HG03039 (cell line): ENCODE results near the gene PCSK9.

Experiments
- ATAC-seq: cut with Tn5 transposase; IDR thresholded peaks from one replicate; pipeline ENCODE4 v1.9.1; 2021; ENCODE audit warnings: mild to moderate bottlenecking, moderate library complexity; ENCODE audit not compliant: unreplicated experiment

The PCSK9 gene

DNA sequence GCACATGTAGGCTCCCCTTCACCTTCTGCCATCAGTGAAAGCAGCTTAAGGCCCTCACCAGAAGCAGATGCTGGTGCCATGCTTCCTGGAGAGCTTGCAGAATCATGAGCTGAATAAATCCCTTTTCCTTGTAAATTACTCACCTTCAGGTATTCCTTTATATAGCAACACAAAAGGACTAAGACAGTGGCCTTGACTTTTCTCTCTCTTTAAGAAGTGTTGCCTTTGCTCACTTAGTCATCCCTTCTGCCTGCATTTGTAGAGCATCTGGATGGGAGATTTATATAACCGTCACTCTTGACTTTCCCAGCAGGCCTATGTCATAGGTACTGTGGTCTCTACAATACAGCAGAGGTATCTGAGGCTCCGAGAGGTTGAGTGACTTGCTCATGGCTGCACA is 3.7 kb downstream of the PCSK9 start:
- ATAC-seq: no peak

DNA sequence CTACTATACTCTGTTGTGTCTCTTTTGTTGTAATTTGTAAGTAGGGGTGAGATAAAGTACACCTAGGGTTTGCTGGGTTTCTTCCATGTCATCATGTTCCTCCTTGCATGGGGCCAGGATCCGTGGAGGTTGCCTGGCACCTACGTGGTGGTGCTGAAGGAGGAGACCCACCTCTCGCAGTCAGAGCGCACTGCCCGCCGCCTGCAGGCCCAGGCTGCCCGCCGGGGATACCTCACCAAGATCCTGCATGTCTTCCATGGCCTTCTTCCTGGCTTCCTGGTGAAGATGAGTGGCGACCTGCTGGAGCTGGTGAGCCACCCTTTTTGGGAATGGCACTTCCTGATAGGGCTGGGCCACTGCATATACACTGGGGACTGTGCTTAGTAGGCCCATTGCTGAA is 4.4 kb downstream of the PCSK9 start:
- no peak for ATAC-seq

DNA sequence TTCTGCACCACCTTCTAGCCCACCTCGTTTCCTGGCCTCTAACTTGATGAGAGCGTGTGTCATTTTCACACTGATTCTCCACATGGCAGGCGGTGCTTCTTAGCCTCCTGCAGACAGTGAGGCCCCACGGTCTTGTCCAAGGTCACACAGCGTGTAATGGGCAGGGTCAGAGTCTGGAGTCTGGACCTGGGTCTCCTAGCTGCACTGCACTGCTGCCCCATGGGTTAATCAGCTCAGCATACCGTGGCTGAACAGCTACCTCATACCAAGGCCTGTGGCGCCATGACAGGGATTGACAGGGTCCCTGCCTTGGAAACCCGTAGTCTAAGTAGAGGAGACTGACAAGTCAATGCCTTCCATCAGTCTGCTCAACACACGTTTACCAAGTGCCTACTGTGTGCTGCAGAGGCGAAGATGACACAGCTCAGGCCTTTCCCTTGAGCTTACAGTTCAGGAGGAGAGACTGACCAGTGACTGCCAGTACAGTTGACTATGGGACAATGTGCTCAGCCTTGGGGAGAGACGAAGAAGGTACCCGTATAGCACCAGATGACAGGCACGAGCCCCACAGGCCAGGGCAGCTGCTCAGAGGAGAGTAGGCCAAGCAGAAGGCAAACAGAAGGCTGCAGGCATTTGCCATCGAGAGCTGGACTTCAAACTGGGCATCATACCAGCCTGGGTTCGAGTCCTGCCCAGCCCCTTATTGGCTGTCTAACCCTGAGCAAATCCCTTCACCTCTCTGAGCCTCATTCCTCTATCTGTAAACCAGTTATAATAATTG is 5.5 kb downstream of the PCSK9 start:
- ATAC-seq: no peak

DNA sequence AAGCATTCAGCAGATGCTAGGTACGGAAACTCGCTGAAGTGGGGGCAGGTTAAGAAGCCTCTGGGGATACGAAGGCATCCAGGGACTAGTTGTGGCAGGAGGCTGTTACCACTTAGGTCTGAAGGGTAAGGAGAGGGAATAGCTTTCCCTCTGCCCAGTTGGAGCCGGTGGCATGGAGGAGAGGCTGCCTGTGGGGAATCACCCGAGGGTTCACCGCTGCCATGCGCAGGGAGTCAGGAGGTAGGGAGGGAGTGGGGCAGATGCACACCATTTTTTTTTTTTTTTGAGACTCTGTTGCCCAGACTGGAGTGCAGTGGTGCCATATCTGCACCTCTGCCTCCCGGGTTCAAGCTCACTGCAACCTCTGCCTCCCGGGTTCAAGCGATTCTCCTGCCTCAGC is 6.1 kb downstream of the PCSK9 start:
- ATAC-seq: no peak

DNA sequence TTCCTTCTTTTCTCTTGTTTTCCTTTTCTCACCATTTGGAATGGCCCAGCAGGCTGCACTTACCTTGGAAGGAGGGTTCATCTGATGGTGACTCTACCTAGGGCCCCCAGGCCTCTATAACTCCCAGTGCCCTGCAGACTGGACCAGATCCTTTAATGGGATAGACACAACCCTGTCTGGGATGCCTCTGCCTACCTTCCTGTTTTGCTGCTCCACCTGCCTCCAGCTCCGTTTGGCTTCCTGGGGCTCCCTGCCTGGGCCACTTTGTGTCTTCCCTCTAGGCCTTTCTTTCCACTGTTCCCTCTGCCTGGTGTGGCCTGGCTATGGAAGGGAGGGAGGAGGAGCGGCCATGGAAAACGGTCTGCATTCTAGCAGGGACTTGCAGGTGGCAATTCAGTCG is 7.5 kb downstream of the PCSK9 start:
- no peak for ATAC-seq

DNA sequence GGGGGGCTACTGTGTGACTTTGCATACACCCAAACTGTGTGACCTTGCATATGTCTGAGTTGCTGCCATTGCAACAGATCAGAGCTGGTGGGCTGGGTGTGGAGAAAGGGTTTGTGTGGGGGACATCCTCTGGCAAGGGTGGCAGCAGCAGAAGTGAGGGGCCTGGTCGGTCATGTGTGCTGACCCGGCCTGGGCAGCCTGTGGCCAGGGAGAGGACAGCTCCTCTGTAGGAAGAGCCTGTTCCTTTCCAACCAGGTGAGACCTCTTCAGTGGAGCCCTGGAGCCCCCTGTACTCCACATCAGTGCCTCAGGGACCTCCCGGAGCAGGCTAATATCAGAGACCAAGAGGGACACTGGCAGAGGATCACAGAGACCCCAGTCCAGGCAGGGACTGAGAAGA is 8.3 kb downstream of the PCSK9 start:
- no peak for ATAC-seq

DNA sequence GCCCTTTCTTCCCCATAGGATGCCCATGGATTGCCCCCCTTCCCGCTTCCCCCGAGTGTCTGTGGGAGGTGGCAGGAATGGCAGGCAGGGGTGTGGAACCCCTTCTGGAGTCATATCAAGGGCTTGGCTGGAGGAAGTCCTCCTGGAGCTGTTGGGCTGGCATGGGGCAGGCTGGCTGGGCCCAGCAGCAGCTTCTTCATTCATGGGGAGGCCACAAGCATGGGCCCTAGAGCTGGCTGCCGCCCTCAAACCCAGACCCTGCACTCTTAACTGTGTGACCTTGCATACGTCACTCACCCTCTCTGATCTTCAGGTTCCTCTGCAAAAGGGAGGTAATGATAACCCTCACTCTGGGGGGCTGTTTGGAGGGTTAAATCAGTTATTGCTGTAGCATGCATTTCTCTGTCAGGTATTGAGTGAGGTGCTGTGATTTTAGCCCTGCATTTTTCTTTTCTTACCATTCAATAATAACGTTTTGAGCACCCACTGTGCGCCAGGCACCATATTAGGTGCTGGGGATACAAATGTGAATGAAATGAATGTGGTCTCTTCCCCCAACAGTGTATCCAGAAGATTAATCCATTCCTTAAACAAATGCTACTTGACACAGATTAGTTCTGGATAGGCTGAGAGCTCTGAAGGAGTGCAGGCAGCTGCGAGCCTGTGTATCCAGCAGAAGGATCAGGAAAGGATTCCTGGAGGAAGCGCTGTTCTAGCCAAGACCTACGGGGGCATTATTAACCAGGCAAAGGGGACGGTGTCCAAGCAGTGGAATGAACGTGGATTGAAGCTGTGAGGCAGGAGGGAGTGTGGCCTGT is 9.3 kb downstream of the PCSK9 start:
- no peak for ATAC-seq

DNA sequence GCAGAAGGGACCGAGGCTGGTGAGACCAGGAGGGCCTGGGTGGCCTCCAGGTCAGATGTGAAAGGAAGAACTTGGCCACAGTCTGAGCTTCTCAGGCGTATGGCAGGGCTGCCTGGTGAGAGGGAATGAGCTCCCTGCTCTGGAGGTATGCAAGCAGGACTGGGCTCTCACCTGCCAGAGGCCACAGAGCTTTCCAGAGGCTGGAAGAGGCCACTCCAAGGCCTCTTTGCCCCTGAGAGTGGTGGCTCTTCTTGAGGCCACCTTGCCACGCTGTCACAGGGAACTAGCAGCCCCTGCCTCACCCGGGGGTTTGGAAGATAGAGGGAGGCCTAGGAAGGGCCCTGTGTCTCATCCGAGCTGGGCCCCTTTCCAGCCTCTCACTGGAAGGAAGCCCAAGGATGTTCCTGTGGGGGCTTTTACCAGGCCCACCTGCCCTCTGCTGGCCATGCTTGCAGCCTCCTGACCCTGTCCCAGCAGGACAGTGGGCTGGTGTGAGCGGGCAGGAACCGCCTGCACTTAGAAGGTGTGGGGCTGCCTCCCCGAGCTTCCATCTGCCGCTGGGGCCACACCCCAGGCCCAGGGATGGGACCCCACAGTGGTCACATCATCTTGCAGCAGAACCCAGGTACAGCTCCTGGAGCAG is 10.0 kb downstream of the PCSK9 start:
- no peak for ATAC-seq

DNA sequence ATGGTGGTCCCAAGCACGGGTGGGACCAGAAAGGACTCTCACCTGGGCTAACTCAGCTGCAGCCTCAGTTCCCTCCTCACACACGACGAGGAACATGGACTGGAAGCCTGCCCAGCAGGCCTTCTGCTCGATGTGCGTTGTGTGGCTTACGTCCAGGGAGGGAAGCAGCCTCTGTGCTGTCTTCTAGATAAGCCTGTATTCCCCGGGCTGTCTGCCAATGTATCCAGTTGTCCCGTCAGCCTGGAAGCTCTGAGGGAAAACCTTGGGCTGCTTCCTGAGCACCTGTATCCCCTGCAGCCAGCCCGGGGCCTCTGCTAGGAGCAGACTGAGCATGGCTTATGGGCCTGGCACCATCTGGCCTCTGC is 10.5 kb downstream of the PCSK9 start:
- ATAC-seq: no peak

DNA sequence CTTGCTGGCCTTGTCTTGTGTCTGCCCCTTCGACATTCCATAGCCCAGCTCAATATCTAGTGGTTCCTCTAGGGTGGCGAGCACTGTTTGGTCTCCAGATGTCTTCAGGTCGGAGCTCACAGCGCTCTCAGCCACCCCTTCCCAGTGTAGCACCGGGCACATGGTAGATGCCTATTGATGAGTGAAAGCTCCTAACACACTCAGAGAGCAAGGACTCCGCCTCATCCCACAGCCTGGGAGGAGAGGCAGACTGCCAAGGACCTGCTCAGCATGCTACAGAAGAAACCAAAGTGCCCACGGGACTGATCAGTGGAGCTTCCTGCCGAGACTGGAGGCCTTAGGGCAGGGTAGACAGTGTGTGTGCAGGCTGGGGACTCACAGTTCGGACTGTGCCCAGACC is 10.9 kb downstream of the PCSK9 start:
- ATAC-seq: no peak

DNA sequence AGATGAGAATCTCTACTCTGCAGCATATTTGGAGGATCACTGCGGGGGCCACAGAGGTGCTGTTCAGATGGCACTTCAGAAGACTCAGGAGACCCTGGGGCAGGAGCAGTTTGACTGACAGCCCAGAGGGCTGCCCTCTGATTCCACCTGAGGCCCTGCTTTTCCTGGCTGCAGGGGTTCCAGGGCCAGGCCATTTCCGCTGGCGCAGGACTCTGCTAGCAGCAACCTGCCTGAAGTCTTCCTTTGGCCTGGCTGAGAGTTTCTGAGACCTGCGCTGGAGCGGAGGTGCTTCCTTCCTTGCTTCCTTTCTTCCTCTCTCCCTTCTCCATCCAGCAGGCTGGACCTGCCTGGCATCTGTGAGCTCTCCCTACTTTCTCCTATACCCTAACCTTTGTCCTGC is 11.8 kb downstream of the PCSK9 start:
- ATAC-seq: no peak

DNA sequence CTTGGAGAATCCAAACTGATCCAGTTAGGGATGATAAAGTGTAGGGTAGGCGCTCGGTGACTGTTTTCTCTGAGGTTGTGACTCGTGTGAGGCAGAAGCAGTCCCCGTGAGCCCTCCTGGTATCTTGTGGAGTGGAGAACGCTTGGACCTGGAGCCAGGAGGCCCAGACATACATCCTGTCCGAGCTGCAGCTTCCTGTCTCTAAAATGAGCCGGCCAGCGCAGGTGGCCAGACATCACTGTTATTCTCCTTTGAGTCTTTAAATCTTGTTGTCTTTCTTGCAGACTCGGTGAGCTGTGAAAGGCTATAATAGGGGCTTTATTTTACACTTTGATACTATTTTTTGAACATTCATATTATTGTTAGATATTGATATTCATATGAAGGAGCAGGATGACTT is 12.3 kb downstream of the PCSK9 start:
- ATAC-seq: no peak

DNA sequence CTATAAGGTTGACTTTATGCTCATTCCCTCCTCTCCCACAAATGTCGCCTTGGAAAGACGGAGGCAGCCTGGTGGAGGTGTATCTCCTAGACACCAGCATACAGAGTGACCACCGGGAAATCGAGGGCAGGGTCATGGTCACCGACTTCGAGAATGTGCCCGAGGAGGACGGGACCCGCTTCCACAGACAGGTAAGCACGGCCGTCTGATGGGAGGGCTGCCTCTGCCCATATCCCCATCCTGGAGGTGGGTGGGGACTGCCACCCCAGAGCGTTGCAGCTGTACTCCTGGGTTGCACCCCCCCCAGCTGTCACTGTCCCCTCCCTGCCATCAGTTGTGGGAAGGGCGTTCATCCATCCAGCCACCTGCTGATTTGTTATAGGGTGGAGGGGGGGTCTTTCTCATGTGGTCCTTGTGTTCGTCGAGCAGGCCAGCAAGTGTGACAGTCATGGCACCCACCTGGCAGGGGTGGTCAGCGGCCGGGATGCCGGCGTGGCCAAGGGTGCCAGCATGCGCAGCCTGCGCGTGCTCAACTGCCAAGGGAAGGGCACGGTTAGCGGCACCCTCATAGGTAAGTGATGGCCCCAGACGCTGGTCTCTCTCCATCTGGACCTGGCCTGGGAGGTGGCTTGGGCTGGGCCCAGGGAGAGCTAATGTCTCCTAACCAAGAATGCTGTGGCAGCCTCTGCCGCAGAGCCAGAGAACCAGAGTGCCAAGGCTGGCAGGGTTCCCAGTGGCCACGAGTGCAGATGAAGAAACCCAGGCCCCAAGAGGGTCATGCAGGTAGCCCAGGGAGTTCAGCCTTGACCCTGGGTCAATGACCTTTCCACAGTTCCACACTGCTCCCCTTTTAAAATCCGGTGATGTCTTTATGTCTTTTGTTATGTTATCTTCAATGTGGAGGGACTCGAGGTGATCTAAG is 13.1 kb downstream of the PCSK9 start:
- no peak for ATAC-seq

DNA sequence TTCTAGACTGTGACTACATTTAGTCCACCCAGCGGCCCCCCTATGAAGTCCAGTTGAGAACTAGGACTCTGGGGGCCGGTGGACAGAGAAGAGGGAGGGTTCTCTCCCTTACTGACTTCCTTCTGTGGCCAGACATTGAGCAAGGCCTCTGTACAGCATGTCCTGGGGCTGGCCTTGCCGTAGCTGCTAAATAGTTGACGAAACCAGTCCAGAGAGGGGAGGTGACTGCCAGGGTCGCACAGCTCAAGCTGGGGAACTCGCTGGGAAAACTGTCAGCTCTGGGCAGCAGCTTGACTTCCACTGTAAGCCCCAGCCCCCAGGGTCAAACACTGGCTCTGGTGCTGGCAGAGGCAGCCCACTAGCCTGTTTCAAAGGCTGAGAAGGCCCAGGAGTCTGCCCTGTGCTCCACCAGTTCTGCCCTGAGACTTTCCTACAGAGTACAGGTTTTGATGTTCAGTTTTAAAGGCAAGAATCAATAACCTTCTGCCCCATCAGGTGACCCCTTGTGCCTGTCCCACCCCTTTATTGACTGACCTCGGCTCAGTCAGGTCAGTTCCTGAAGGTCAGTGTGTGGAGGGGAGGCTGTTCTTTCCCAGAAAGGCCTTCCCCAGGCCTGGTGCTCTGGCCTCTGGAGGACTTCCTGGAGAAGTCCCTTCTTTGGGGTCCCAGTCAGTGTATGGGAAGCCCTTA is 14.1 kb downstream of the PCSK9 start:
- no peak for ATAC-seq

DNA sequence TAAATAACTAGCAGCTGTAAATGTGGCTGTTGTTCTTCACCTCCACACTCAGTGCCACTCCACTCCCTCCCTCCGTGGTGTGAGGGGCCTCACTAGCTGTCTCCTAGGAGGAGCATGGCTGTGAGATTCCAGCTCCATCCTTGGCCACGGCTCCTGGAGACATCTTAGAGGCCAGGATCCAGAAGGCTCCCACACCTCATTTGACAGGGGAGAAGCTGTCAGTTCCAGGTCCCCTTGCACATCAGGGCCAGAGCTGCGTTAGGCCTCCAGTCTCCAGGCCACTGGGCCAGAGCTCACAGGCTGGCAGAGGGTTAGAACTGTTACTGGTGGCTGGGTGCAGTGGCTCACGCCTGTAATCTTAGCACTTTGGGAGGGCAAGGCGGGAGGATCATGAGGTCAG is 15.0 kb downstream of the PCSK9 start:
- ATAC-seq: no peak

DNA sequence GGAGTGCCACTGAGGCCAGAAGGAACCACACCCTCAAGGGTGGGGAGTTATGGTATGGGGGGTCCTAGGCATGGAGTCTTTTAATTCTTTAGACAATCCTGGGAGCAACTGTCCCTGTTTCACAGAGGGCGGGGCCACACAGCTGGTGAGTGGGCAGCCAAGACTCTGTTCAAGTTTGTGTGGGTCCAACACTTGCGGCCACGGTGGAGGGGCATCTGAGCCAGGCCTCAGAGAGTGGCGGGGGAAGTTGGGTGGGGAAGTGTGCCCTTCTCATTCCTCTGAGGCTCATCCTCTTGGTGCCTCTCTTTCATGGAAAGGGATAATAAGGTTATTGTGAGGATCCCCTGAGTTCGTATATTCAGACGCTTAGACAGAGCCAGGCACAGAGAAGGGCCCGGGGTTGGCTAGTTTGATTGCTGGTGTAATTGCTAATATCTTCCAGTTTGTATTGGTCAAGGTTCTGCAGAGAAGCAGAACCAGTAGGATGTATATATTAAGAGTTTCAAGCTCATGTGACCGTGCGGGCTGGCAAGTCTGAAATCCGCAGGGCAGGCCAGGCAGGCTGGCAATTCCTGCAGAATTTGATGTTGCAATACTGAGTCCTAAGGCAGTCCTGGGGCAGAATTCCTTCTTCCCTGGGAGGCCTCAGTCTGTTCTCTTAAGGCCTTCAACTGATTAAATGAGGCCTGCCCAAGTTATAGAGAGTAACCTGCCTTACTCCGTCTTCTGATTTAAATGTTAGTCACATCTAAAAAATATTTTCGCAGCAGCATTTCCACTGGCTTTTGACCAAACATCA is 15.9 kb downstream of the PCSK9 start:
- ATAC-seq: no peak

DNA sequence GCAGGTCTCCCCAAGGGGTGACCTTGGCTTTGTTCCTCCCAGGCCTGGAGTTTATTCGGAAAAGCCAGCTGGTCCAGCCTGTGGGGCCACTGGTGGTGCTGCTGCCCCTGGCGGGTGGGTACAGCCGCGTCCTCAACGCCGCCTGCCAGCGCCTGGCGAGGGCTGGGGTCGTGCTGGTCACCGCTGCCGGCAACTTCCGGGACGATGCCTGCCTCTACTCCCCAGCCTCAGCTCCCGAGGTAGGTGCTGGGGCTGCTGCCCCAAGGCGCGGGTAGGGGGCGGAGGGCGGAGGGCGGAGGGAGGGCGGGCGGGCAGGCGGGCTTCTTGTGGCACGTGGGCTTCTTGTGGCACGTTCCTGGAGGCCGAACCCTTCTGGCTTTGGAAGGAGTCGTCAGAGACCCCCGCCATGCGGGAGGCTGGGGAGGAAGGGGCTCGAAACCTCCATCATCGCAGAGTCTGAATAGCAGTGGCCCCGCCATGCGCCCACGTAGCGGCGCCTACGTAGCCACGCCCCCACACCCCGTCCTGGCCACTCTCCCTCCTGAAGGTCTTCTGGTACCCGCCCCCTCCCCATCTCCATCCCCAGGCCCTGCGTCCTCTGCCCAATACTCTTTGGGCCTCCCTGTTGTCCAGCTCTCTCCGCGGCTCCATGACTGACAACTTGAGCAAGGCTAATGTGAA is 16.7 kb downstream of the PCSK9 start:
- ATAC-seq: no peak

DNA sequence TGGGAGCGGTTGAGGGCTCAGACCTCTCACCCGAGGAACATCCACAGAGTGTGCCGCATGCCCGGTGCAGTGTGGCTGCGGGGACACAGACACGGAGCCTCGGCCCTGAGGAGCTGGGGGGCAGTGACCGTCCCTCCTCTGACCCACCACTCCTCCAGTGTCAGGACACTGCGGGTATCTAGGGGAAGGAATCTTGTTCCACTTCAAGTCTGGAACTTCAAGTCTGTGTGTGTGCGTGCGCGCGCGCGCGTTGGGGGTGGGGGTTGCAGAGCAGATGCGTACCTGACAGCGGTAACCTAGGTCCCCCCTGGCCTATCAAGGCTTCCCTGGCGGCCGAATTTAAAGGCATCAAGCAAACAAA is 17.3 kb downstream of the PCSK9 start:
- ATAC-seq: no peak
